Measurements from ENCODE around the gene PER2.

GRCh38 chr2:238238766-238239542 lies 49.5 kb downstream of the PER2 start:
- TF ChIP-seq SPI1 (IDR thresholded peaks at IDR 0.05; ENCODE audit: borderline replicate concordance, low read depth): no peak
- TF ChIP-seq CTCF (IDR thresholded peaks at IDR 0.05; ENCODE audit: insufficient read depth, low read length): no peak
- TF ChIP-seq POLR2AphosphoS5 (IDR thresholded peaks at IDR 0.05; ENCODE audit: low read depth): peak; percentile 38; the same call in 1 of the 2 replicates

Data from HL-60 (cell line).